HCT116 (cell line): Measurements from ENCODE around the gene RPA4.

Experiments
- EZH2phosphoT487 ChIP-seq: fragments of 200-600 bp; IDR thresholded peaks from 2 replicates; pipeline ENCODE4 v1.6.1; 2018; ENCODE audit warnings: antibody characterized with exemption, borderline replicate concordance
- FOSL1 ChIP-seq: IDR thresholded peaks from 2 replicates; pipeline ENCODE4 v1.6.1; 2012; ENCODE audit warnings: low read depth
- POLR2A ChIP-seq: IDR thresholded peaks from 2 replicates; pipeline ENCODE4 v1.7.0; 2011; ENCODE audit warnings: borderline replicate concordance; ENCODE audit not compliant: insufficient read depth, insufficient read length; ENCODE audit errors: extremely low read depth
- POLR2AphosphoS5 ChIP-seq: IDR thresholded peaks from 2 replicates; pipeline ENCODE4 v1.6.1; 2011; ENCODE audit warnings: mild to moderate bottlenecking, low read depth, low read length, moderate library complexity
- RAD21 ChIP-seq: IDR thresholded peaks from 2 replicates; pipeline ENCODE4 v1.6.1; 2012; ENCODE audit warnings: low read depth, mild to moderate bottlenecking
- SIN3A ChIP-seq: IDR thresholded peaks from 2 replicates; pipeline ENCODE4 v1.6.1; 2012; ENCODE audit warnings: low read depth
- ZNF274 ChIP-seq: fragments of 200-500 bp; sonication (Bioruptor generic); IDR thresholded peaks from 2 replicates; pipeline ENCODE4 v1.6.1; 2014; ENCODE audit warnings: mild to moderate bottlenecking, low read depth, low read length, inconsistent platforms
- TF ChIP-seq, protein P1 (sequence below), 3 experiments: fragments of 200-600 bp in 1 of 3; sonication (generic) in 1 of 3; IDR thresholded peaks in 2 of 3; conservative IDR thresholded peaks in 1 of 3; 2 replicates each; pipeline ENCODE4 v1.5.1; 2012 to 2017; ENCODE audit warnings: low read depth in 2 of 3, low read length in 2 of 3, antibody characterized with exemption in 1 of 3, borderline replicate concordance in 1 of 3, control low read depth in 1 of 3, mild to moderate bottlenecking in 1 of 3, mixed read lengths in 1 of 3, mixed run types in 1 of 3, moderate library complexity in 1 of 3; ENCODE audit not compliant: insufficient read depth in 1 of 3
- TF ChIP-seq, protein P2 (sequence below): IDR thresholded peaks from 2 replicates; pipeline ENCODE4 v1.6.1; 2012

DNA sequence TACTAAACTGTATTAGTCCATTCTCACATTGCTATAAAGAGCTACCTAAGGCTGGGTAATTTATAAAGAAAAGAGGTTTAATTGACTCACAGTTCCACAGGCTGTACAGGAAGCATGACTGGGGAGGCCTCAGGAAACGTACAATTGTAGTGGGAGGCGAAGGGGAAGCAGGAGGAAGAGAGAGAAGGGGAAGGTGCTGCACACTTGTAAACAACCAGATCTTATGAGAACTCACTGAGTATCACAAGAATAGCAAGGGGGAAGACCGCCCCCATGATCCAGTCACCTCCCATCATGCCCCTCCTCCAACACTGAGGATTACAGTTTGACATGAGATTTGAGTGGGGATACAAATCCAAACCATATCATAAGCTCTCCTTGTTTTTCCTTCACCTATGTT, 40.9 kb downstream of the RPA4 start:
- TF ChIP-seq, protein P1, sequence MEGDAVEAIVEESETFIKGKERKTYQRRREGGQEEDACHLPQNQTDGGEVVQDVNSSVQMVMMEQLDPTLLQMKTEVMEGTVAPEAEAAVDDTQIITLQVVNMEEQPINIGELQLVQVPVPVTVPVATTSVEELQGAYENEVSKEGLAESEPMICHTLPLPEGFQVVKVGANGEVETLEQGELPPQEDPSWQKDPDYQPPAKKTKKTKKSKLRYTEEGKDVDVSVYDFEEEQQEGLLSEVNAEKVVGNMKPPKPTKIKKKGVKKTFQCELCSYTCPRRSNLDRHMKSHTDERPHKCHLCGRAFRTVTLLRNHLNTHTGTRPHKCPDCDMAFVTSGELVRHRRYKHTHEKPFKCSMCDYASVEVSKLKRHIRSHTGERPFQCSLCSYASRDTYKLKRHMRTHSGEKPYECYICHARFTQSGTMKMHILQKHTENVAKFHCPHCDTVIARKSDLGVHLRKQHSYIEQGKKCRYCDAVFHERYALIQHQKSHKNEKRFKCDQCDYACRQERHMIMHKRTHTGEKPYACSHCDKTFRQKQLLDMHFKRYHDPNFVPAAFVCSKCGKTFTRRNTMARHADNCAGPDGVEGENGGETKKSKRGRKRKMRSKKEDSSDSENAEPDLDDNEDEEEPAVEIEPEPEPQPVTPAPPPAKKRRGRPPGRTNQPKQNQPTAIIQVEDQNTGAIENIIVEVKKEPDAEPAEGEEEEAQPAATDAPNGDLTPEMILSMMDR (IDR thresholded peaks at IDR 0.05 in 2 of 3, conservative IDR thresholded peaks at IDR 0.05 in 1 of 3; ENCODE audit: borderline replicate concordance in 1 of 3, insufficient read depth in 1 of 3, low read depth in 2 of 3, low read length in 2 of 3), result no peak
- TF ChIP-seq EZH2phosphoT487 (no peak), POLR2A (no peak), ZNF274 (no peak), RAD21 (no peak), POLR2AphosphoS5 (no peak), FOSL1 (no peak), SIN3A (no peak)
- TF ChIP-seq, protein P2, sequence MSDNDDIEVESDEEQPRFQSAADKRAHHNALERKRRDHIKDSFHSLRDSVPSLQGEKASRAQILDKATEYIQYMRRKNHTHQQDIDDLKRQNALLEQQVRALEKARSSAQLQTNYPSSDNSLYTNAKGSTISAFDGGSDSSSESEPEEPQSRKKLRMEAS, result no peak
